Activated T-cell treated with anti-CD3 and anti-CD28 coated beads for 48 hours (primary cell): ENCODE results near the gene LMBRD1.

Experiments used
- DNase-seq: peaks from one replicate; pipeline ENCODE4 v3.0.0-alpha.2; 2020; ENCODE audit warnings: low read depth

LMBRD1 gene

GRCh38 chr6:69630767-69631166 lies 166.0 kb downstream of the LMBRD1 start:
- DNase-seq, result no peak

- no peak for DNase-seq
These were observed 169.2 kb downstream of the LMBRD1 start for GRCh38 chr6:69627625-69628024.

- DNase-seq, result no peak
These were observed 171.9 kb downstream of the LMBRD1 start for GRCh38 chr6:69624944-69625343.
